NCI-H1930 (cell line): ENCODE measurements around the gene SHLD2.
"Not testable (repeated sequence)": the region's sequence is repeated elsewhere in the genome, so short reads cannot be mapped to it uniquely, and the experiment has no call there.

ENCODE experiments used
- DNase-seq, 2 experiments: peaks; one replicate each; lab custom pipeline; 2025; lab: John Stamatoyannopoulos, UW

The SHLD2 gene

GRCh38 chr10:87216120-87216519 lies 121.1 kb downstream of the SHLD2 start:
- not testable (repeated sequence) for DNase-seq

GRCh38 chr10:87219370-87219769 lies 124.4 kb downstream of the SHLD2 start:
- DNase-seq: not testable (repeated sequence)

- not testable (repeated sequence) for DNase-seq
These were observed 127.8 kb downstream of the SHLD2 start for GRCh38 chr10:87222789-87223188.

GRCh38 chr10:87225148-87225547 lies 130.1 kb downstream of the SHLD2 start, which contains the start of gene NUTM2A:
Gene NUTM2A, plus strand, starts transcription at chr10:87225448. Its CDS starts 383 bp downstream, at chr10:87225831.
- DNase-seq: not testable (repeated sequence)

GRCh38 chr10:87228247-87228646 lies 133.2 kb downstream of the SHLD2 start:
- DNase-seq: not testable (repeated sequence)

GRCh38 chr10:87229211-87229610 lies 134.2 kb downstream of the SHLD2 start:
- not testable (repeated sequence) for DNase-seq

GRCh38 chr10:87234854-87235253 lies 139.8 kb downstream of the SHLD2 start:
- DNase-seq: not testable (repeated sequence)

GRCh38 chr10:87237244-87237643 lies 142.2 kb downstream of the SHLD2 start:
- DNase-seq: not testable (repeated sequence)

- not testable (repeated sequence) for DNase-seq
These were observed 144.4 kb downstream of the SHLD2 start for GRCh38 chr10:87239346-87239808.
